Colonic mucosa (tissue), 4 donors: Measurements from ENCODE around the gene INSIG1. TPM values are rescaled to one million over a fixed set of nuclear protein-coding genes. Genes with fewer than 3 reads are reported as not detected.
A peak's percentile ranks its signal among the peaks of the same experiment; 100 is the strongest.

Experiments
- DNase-seq: peaks from one replicate; pipeline ENCODE4 v3.0.0-alpha.2; 2020
- H3K27ac ChIP-seq: fragments of 200-600 bp; one replicate; pipeline ENCODE4 v1.8.0; 2021
- H3K27me3 ChIP-seq: fragments of 200-600 bp; one replicate; pipeline ENCODE4 v1.8.0; 2021
- H3K36me3 ChIP-seq: fragments of 200-600 bp; one replicate; pipeline ENCODE4 v1.8.0; 2021
- H3K4me1 ChIP-seq: fragments of 200-600 bp; one replicate; pipeline ENCODE4 v1.8.0; 2021; ENCODE audit warnings: mild to moderate bottlenecking
- H3K4me3 ChIP-seq: fragments of 200-600 bp; one replicate; pipeline ENCODE4 v1.8.0; 2021
- H3K9ac ChIP-seq, 2 donors: one replicate each; pipeline ENCODE4 v1.7.0; 2013; ENCODE audit warnings: control low read depth in 2 of 2, low read depth in 2 of 2, low read length in 2 of 2
- H3K9me3 ChIP-seq: fragments of 200-600 bp; one replicate; pipeline ENCODE4 v1.8.0; 2021
- intact Hi-C: fragments of 100-400 bp; cut with DNase I; formaldehyde crosslinking; loops from one replicate; pipeline ENCODE4 v1.14.1; 2022
- total RNA-seq, 2 donors: library from RNA; stranded (reverse); fragmentation: NEBNext Ultra II Directional in 1 of 2; extraction: Animal tissue kit (Norgen Biotek cat#: 25700) in 1 of 2; gene quantifications; one replicate each; pipeline ENCODE4 v1.2.1, GENCODE V29; 2021
- TF ChIP-seq, protein P1 (sequence below): fragments of 200-600 bp; IDR thresholded peaks from one replicate; pipeline ENCODE4 v1.8.0; 2022; ENCODE audit warnings: antibody characterized with exemption, mild to moderate bottlenecking
- donor health status: healthy.
- donor health status: DM: no; HTN: no; CAD: no.
- donor health status: DM: no; HTN: no; CAD: no.

Gene INSIG1
- total RNA-seq, 2 donors from 2014 or later: 72.1 to 232 TPM

DNA sequence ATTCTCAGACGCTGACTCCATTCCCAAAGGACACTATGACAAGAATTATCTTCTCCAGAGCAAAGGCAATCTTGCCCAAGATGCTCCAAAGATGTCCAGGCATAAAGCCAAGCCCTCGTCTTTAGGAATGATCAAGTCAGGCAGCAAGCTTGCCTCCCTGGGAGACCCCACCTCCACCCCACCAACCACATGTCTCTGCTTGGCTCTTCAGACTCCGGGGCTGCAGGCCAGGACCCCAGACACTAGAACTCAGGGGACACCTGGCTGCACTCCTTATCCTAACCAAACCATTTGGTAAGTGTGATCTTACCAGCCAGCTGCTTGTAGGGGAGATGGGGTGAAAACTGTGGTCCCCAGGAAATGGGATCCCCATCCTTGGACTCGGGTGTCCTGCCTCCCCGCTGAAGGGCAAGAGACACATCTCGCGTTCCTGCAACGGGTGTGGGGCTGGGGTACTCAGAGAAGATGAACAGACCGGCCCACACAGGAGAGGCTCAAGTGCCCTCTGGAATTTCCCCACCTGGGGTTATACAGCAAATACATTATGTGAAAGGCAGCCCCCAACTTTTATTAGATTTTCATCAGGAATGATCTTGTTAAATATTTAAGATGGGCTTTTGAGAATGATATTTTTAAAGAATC, 55.7 kb downstream of the INSIG1 start:
- no peak for DNase-seq
- intact Hi-C loops: no loop called here
- H3K4me3 ChIP-seq: no peak overlapping the region
- TF ChIP-seq, protein P1, sequence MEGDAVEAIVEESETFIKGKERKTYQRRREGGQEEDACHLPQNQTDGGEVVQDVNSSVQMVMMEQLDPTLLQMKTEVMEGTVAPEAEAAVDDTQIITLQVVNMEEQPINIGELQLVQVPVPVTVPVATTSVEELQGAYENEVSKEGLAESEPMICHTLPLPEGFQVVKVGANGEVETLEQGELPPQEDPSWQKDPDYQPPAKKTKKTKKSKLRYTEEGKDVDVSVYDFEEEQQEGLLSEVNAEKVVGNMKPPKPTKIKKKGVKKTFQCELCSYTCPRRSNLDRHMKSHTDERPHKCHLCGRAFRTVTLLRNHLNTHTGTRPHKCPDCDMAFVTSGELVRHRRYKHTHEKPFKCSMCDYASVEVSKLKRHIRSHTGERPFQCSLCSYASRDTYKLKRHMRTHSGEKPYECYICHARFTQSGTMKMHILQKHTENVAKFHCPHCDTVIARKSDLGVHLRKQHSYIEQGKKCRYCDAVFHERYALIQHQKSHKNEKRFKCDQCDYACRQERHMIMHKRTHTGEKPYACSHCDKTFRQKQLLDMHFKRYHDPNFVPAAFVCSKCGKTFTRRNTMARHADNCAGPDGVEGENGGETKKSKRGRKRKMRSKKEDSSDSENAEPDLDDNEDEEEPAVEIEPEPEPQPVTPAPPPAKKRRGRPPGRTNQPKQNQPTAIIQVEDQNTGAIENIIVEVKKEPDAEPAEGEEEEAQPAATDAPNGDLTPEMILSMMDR: no peak
- H3K27me3 ChIP-seq: no peaks in the 10 kb centered on the region
- no peak overlapping the region for H3K9ac ChIP-seq
- no peaks in the 10 kb centered on the region for H3K36me3 ChIP-seq
- no peak overlapping the region for H3K27ac ChIP-seq
- H3K4me1 ChIP-seq: no peaks in the 10 kb centered on the region
- no peaks in the 10 kb centered on the region for H3K9me3 ChIP-seq

DNA sequence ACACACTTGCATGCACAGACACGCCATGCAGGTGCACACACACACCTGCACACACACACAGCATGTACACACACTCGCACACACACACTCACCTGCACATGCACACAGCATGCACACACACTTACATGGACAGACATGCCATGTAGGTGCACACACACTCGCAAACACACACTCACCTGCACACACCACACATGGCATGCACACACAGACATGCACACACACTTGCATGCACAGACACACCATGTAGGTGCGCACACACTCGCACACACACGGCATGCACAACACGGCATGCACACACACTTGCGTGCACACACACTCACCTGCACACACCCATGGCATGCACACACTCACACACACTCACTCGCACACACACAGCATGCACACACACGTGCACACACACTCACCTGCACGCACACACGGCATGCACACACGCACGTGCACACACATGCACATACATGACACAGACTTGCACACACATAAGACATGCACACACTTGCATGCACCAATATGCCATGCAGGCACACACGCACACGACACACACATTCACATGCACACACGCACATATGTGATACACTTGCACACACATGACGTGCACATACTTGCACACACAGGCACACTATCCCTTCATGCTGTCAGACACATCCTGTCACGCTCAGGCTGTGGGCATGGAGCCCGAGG, 56.8 kb downstream of the INSIG1 start:
- intact Hi-C loops: no loop called here
- Histone ChIP-seq H3K27ac (no peak overlapping the region), H3K4me3 (no peak overlapping the region), H3K27me3 (no peaks in the 10 kb centered on the region), H3K9me3 (no peaks in the 10 kb centered on the region), H3K36me3 (no peaks in the 10 kb centered on the region), H3K9ac (no peak overlapping the region), H3K4me1 (no peaks in the 10 kb centered on the region)
- no peak for DNase-seq
- TF ChIP-seq, protein P1: no peak

DNA sequence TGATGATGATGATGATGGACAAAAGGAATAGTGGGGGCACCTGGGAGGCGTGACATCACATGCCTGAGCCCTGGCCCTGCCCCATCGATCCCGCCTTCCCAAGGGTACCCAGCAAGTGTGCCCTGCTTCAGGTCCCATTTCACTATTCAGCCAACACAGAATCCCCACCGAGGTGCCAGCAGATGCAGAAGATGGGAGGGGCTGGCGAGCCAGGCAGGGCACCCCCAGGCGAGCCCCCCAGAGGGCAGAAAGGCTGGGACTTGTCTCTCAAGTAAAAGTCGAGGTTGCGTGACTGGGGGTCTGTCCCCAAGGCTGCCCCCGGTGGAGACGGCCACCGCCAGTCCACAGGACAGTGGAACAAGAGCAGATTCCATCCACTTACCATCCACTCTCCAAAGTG, 57.5 kb downstream of the INSIG1 start:
- H3K4me1 ChIP-seq: no peaks in the 10 kb centered on the region
- no peaks in the 10 kb centered on the region for H3K36me3 ChIP-seq
- no peak overlapping the region for H3K9ac ChIP-seq
- H3K27ac ChIP-seq: no peak overlapping the region
- TF ChIP-seq, protein P1: no peak
- no peaks in the 10 kb centered on the region for H3K27me3 ChIP-seq
- H3K4me3 ChIP-seq: no peak overlapping the region
- no peaks in the 10 kb centered on the region for H3K9me3 ChIP-seq
- intact Hi-C loops: no loop called here
- DNase-seq: no peak

DNA sequence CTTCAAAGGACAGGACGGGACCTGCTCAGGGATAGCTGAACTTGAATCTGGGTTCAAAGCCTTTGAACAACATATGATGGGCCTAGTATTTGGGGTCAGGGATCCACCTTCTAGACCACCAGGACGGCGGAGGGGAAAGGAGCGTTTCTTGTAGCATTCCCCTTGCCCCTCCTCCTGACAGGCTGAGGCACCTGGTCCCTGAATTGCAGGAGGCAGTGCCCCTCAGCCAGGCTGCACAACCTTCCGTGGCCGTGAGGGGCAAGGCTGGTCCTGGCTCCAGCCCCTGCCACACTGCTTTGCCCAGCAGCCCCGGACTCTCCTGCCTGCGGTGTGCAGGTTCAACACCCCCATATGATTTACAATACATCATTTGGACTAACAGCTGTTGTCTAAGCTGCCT, 58.1 kb downstream of the INSIG1 start:
- Histone ChIP-seq H3K27me3 (no peaks in the 10 kb centered on the region), H3K9me3 (no peaks in the 10 kb centered on the region), H3K36me3 (no peaks in the 10 kb centered on the region), H3K4me1 (no peaks in the 10 kb centered on the region), H3K9ac (no peak overlapping the region), H3K27ac (no peak overlapping the region), H3K4me3 (no peak overlapping the region)
- TF ChIP-seq, protein P1: no peak
- no peak for DNase-seq
- intact Hi-C loops: no loop called here

DNA sequence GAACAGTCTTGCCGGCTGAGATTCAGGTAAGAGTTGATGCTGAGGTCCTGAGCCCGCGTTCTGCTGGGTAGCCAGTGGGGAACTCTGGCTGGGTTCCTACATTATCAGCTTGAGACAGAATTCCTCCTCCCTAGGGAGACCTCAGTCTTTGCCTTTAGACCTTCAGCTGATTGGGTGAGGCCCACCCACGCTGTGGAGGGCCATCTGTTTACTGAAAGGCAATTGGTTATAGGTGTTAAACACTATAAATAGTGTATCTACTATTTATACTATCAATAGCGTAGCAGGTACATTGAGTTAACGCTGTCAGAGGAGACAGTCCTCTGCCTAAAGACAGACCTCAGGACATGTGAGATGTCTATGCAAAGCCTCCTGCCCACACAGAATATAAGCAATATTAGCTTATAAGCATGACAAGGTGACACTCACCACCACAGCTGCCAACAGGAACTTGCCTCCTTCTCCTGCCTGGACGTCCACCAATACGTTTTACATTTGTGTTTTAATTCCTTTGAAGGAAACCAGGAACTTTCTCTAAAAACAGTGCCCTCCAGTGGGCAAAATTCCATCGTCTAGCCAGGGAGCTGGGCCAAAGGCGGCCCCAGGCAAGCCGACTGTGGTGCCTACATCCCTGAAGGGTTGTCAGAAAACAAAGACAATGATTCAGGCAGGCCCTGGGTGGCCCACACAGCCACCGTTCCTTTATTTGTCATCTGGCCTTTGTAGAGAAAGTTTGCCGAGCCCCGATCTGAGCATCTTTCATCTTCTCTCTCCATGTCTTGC, 58.8 kb downstream of the INSIG1 start:
- no peak overlapping the region for H3K27ac ChIP-seq
- H3K4me1 ChIP-seq: no peaks in the 10 kb centered on the region
- intact Hi-C loops: no loop called here
- H3K27me3 ChIP-seq: no peaks in the 10 kb centered on the region
- no peak overlapping the region for H3K9ac ChIP-seq
- H3K9me3 ChIP-seq: no peaks in the 10 kb centered on the region
- no peak for DNase-seq
- TF ChIP-seq, protein P1: peak; percentile 19
- no peak overlapping the region for H3K4me3 ChIP-seq
- H3K36me3 ChIP-seq: no peaks in the 10 kb centered on the region
